Brain microvascular endothelial cell (primary cell): Measurements from ENCODE around the gene PCLAF.
"Not testable (repeated sequence)": the region's sequence is repeated elsewhere in the genome, so short reads cannot be mapped to it uniquely, and the experiment has no call there.

ENCODE experiments used
- DNase-seq: peaks from one replicate; pipeline ENCODE4 v3.0.0-alpha.2; 2020
- H3K27ac ChIP-seq: fragments of 250-450 bp; sonication (Bioruptor Pico); 2 replicates; pipeline ENCODE4 v1.5.1; 2020; ENCODE audit warnings: mild to moderate bottlenecking, moderate library complexity
- H3K27me3 ChIP-seq: fragments of 250-450 bp; sonication (Bioruptor Pico); replicated peaks from 2 replicates; pipeline ENCODE4 v1.5.1; 2020; ENCODE audit warnings: mild to moderate bottlenecking
- H3K36me3 ChIP-seq: fragments of 250-450 bp; sonication (Bioruptor Pico); replicated peaks from 2 replicates; pipeline ENCODE4 v1.5.1; 2020; ENCODE audit warnings: mild to moderate bottlenecking
- H3K4me3 ChIP-seq: 2 replicates; pipeline ENCODE4 v1.5.1; 2011; ENCODE audit warnings: low read depth, mild to moderate bottlenecking, control low read depth, low read length, moderate library complexity
- in situ Hi-C: cut with HindIII; loops from 2 replicates; pipeline ENCODE4 v1.10.0; 2017; ENCODE audit warnings: low sequenced_read_pairs, low pct_ligation_motif_present
- TF ChIP-seq, protein P1 (sequence below): IDR thresholded peaks from 2 replicates; pipeline ENCODE4 v1.5.1; 2011; ENCODE audit warnings: low read depth, mild to moderate bottlenecking, moderate library complexity, low read length, control low read depth, inconsistent platforms; ENCODE audit errors: missing control alignments

The PCLAF gene

DNA sequence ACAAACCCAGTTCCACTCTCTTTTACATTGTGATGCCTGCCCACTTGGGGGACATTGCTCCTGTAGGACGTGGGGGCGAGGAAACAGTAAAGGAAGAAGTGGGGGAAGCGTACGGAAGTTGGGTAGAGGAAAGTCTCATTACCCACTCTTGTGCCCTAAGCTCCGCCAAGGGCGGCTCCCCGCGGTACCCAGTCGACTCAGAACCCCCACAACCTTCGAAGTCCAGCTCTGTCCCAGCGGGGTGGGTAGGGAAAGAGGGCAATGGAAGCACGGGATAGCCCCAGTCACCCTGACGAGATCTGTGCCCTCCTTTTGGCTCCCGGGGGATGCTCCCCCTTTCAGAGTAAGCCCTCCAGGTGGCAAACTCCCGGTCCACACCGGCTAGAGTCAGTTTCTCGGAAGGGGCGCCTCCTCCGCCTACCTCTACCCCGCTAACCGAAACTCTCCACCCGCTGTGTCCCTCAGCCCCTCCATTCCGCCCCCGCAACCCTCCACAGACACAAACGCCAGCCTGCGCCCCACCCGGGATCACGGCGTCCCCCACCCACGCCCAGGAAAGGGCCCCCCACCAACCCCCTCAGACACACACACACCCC, 25.8 kb downstream of the PCLAF start:
- TF ChIP-seq, protein P1, sequence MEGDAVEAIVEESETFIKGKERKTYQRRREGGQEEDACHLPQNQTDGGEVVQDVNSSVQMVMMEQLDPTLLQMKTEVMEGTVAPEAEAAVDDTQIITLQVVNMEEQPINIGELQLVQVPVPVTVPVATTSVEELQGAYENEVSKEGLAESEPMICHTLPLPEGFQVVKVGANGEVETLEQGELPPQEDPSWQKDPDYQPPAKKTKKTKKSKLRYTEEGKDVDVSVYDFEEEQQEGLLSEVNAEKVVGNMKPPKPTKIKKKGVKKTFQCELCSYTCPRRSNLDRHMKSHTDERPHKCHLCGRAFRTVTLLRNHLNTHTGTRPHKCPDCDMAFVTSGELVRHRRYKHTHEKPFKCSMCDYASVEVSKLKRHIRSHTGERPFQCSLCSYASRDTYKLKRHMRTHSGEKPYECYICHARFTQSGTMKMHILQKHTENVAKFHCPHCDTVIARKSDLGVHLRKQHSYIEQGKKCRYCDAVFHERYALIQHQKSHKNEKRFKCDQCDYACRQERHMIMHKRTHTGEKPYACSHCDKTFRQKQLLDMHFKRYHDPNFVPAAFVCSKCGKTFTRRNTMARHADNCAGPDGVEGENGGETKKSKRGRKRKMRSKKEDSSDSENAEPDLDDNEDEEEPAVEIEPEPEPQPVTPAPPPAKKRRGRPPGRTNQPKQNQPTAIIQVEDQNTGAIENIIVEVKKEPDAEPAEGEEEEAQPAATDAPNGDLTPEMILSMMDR, result peak; percentile 8
- Histone ChIP-seq H3K36me3 (no peaks in the 10 kb centered on the region), H3K27ac (peak overlapping the region; percentile 38), H3K4me3 (peak overlapping the region; percentile 88), H3K27me3 (no peaks in the 10 kb centered on the region)
- in situ Hi-C loops, result no loop called here
- no peak for DNase-seq

DNA sequence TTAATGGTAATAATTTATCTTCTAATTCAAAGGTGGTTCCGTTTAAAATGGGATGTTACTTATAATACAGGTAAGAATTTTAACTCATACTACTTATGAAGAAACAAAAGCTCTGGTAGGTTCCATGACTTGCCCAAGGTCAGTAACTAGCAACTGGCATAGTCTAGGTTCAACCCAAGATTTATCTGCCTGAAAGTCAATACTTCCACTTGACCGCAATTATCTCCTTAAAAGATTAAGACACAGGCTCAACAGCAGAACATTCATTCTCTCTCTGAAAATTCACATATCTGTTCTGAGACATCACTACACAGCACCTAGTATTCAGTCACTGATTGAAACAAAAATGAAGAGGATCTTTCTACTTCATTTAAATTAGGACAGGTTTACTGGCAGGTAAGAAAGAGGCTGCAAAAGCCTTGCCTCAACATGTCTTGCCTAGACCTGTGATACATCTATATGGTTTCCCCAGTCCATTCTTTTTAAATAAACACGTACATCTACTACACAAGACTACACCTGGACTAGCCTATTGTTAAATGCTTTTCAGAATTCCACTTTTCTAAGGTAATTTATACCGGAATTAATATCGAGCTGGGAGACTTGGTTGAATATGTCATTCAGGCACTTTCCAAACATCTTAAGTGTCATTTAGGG, 26.4 kb downstream of the PCLAF start:
- DNase-seq, result no peak
- in situ Hi-C loops, result no loop called here
- Histone ChIP-seq H3K27ac (no peak overlapping the region), H3K4me3 (peak overlapping the region; percentile 88), H3K36me3 (no peaks in the 10 kb centered on the region), H3K27me3 (no peaks in the 10 kb centered on the region)
- TF ChIP-seq, protein P1, result no peak

DNA sequence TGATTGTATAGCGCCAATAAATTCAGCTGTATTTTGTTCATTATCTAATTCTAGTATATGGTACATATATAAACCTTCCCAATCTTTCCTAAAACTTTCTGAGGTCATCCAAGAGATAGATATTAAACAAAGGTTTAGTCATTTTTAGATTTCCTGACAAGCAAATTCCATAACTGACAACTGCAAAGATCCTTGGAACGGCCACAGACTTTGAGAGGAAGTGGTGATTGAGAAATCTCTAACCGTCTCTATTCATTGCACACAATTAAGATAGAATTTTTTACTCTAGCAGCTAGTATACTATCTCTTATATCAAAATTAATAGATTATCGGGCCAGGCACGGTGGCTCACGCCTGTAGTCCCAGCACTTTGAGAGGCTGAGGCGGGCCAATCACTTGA, 30.0 kb downstream of the PCLAF start:
- no peak for DNase-seq
- in situ Hi-C loops, result no loop called here
- TF ChIP-seq, protein P1, result no peak
- no peaks in the 10 kb centered on the region for H3K27me3 ChIP-seq
- no peak overlapping the region for H3K4me3 ChIP-seq
- H3K27ac ChIP-seq, result no peak overlapping the region
- H3K36me3 ChIP-seq, result no peaks in the 10 kb centered on the region

DNA sequence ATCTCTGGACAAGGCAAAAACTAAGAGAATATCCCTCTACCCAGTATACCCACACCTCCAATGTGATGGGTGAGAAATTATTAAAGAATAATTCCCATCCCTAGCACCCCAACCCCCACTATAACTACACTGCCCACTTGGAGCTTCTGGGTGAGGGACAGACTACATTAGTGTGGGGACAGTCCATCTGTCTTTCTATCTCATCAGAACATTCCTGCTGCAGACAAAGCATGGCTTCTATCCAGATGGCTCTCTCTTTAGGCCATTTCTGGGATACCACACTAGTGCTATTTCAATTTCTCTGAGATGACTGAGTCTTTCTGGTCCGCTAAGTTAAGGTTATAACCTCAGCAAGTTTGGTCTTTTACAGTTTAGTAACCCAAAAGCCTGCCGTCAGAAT, 31.9 kb downstream of the PCLAF start:
- in situ Hi-C loops, result no loop called here
- Histone ChIP-seq H3K36me3 (no peaks in the 10 kb centered on the region), H3K27ac (no peak overlapping the region)

DNA sequence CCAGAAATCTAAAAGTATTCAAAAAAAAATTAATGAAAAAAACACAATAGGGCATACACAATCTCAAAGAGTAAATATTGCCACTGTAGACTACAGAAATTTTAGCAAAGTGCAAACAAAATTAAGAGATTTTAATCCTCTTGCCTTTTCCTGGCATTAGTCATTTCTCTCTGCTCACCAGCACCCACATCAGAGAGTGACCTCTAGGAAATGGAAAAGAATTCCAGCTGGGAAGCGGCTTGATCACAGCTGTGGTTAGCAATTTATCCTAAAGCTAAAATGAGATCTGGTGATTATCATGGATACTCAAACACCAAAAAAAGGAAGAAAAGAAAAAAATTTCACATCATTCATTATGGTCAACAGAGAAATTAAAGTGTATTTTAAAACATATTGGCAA, 32.8 kb downstream of the PCLAF start:
- Histone ChIP-seq H3K27me3 (no peaks in the 10 kb centered on the region), H3K27ac (no peak overlapping the region), H3K36me3 (no peaks in the 10 kb centered on the region), H3K4me3 (no peak overlapping the region)
- in situ Hi-C loops, result no loop called here
- DNase-seq, result no peak
- TF ChIP-seq, protein P1, result no peak

More for the DNA sequence above, 31.9 kb downstream of the PCLAF start:
- TF ChIP-seq, protein P1, result no peak
- Histone ChIP-seq H3K4me3 (no peak overlapping the region), H3K27me3 (no peaks in the 10 kb centered on the region)
- no peak for DNase-seq

DNA sequence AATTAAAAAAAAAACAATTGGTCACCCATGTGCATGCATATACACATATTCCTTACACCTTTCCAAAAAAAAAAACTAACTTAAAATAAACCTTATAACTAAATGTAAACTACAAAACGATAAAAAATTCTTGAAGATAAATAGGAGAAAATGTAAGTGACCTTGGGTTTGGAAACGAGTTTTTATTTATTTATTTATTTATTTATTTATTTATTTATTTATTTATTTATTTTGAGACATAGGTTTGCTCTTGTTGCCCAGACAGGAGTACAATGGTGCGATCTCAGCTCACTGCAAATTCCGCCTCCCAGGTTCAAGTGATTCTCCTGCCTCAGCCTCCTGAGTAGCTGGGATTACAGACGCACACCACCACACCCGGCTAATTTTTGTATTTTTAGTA, 35.0 kb downstream of the PCLAF start:
- H3K4me3 ChIP-seq, DNase-seq, H3K36me3 ChIP-seq, in situ Hi-C loops, H3K27me3 ChIP-seq, H3K27ac ChIP-seq: not testable (repeated sequence)
